Dermis blood vessel endothelial cell (primary cell): ENCODE results near the gene PRSS2. TPM values are rescaled to one million over a fixed set of nuclear protein-coding genes. Genes with fewer than 3 reads are reported as not detected.
A peak's percentile ranks its signal among the peaks of the same experiment; 100 is the strongest.

Experiments
- DNase-seq: peaks from one replicate; pipeline ENCODE4 v3.0.0; 2010
- total RNA-seq: library from RNA; depleted of rRNA; stranded (reverse); fragments of >200 nt; gene quantifications from 2 replicates; pipeline ENCODE4 v1.2.3, GENCODE V29; 2014

Gene PRSS2
- total RNA-seq, 1 donor from 2014 or later = not detected

DNA sequence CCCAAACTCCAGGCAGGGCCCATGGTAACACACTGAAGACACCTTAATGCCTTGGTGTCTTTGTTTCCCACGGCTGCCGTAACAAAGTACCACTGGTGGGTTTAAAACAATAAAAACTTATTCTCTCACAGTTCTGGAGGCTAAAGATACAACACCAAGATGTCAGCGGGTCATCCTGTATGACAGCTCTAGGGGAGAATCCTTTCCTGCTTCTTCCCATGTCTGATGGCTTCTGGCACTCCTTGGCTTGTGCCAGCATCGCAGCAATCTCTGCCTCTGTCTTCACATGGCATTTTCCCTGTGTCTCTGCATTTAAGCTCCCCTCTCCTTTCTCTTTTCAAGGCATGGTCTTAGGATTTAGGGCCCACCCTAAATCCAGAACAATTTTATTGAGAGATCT lies 33.1 kb downstream of the PRSS2 start:
- no peak for DNase-seq

DNA sequence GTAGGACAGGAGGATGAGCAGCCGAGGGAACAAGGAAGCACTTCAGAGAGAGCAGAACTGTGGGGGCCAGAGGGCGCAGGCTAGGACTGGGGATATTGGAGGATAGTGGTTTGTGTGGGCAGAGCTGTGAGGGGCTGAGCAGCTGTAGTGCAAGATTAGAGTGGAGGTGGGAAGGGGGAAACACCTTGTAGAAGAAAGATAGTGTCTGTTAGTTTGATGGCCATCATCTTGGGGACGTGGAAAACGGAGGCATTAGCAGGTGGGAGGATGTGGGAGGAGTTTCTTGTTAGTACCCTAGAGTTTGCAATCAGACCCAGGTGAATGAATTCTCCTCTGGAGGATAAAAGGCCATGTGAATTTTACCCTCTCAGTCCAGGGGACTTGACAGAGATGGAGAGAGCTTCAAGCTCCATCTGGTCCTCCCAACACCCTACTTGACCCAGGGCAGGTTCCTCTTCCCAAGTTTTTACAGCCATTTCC lies 34.0 kb downstream of the PRSS2 start:
- DNase-seq = no peak

DNA sequence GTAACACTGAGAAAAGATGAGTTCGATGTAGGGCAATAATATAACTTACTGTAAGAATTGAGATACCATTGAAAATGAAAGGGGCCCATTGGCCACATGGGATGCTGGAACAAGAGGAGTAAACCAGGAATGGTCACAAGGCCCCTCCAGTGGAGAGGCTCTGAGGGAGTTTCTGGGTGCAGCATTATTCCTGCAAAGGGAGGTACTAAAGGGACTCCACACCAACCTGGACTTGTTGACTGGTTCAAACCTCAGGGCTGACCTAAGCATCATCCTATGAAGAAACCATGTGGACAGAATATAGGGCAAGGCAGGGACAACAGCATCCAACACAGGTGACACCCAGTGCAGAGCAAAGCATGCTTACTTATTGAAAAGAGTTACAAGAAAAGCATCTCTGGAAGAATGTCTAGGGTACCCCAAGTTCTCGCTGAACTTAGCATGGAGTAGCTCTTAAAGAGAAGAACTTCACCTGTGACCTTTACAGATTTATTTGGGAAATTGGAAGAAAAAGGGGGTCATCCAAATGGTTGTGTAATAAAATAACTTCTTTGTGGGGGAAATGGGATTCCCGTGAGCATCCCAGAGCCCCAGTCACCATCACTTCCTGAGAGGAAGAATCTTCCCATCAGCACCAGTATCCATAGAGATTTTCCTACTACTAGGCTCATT lies 34.7 kb downstream of the PRSS2 start:
- DNase-seq = no peak

DNA sequence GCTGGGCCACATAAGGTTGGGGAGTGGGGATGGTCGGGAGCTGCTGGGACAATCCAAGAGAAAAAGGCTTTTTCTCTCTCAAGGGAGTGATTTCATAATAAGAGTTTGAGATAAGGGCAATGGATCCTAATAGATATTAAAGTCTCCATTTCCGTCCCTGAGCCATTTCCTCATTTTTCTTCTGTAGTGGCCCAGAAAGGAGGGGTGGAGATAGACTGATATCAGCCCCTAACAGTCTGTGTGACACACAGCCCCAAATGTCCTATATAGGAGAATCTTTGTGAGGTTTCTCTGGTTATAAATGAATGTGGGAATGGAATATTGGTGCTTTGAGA lies 35.2 kb downstream of the PRSS2 start:
- no peak for DNase-seq

DNA sequence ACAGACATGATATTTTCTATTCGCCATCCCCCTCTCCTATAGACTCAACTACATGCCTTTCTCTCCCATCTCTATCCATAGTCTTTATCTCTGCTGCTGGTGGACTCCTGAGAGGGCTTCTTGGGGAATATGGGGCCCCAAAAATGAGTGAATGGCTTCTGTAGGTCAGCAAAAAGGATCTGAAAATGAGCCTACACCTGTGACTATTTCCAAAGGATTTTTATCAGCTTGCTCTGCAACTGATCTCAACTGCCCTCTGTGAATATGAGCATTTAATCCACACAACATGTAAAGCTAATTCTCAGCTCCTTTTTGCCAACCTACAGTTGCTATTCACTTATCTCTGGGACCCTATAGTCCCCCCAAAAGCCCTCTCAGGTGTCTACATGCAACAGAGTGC lies 36.2 kb downstream of the PRSS2 start:
- DNase-seq = no peak

DNA sequence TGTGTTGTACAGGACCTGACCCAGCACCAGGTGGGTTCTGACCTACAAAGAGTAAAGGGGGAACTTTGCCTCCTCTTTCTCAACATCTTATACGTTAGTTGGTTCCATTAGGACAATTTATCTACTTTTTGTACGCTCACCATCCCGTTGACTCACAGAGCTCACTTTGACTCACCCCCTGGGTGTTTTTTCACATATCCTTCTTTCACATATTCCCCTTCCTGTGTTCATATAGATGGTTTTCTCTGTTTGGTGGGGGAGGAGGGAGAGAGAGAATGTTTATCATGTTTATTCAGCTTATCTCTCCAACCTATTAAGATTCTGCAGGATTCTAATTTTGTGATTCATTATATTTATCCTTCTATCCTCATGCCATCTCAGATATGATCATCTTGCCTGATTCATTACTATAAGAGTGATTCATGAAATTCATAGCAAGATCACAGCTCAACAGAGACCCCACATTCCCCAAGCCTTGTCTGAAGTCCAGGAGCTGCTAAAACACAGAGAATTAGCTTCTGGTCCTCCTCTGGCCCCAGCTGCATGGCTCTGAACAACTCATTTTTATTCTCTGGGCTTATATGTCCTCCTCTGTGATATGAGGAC lies 37.2 kb downstream of the PRSS2 start:
- DNase-seq = peak; percentile 28

DNA sequence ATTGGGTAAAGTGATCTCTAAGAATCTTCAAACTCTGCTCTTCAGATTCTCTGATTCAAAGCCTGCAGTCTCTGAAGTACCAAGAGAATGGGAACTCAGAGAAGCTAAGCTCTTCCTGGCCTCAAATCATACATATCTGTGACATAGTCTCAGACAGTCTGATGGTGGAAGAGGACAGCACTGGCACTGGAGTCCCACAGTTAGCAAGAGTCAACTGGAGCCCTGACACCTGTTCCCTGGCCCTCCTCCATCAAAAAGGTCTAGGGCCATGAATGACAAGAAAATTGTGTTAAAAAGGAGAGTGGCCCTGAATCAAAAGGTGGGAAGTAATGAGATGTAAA lies 37.7 kb downstream of the PRSS2 start:
- DNase-seq = no peak

DNA sequence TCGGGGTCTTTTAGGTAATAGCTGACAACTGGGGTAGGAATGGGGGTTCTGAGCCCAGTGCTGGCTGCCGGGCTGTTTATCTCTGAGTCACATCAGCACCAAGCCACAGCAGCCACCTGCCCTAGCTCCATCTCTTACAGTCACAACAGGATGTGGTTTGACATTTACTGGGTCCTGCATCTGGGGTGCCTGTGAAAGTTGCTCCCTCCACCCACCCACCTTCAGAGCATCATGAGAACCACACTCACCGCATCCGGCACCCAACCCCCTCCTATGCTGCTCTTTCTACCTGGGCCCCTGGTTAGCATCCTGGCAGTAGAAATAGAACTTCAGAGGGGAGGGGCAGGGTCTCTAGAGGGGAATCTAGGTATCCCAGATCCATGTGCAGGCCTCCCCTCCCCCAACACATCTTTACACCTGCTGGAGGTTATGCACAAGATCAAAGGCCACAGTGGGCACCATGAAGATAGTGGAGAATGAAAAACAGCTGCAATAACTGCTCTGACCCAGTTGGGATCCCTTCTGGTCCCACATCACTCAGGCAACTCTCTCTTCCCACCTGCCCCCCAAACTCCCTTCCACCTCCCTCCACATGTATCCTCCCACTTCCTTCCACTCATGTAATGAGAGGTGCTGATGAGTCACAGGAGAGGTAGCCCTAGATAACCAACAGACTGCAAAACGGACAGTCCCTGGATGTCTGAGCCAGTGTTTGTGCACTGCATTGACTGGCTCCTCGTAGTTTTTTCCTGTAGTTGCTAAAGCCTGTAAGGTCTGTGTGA lies 38.2 kb downstream of the PRSS2 start:
- DNase-seq = no peak

DNA sequence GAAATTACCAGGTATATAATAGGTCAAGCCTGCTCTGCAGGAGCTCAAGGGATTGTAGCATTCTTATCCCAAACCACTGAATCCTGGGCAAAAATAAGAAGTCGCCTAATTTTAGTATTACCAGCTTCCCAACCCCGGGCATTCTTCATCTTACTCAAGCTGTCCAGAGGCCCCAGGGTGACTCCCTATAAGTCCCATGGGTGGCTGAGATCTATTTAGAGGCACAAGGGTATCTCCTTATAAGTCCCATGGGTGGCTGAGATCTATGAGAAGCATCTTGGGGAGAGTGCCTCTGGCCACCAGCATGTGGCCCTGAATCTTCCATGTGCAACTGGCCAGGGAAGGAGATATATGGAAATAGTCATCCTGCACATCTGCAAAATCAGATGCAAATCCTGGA lies 38.9 kb downstream of the PRSS2 start:
- no peak for DNase-seq

DNA sequence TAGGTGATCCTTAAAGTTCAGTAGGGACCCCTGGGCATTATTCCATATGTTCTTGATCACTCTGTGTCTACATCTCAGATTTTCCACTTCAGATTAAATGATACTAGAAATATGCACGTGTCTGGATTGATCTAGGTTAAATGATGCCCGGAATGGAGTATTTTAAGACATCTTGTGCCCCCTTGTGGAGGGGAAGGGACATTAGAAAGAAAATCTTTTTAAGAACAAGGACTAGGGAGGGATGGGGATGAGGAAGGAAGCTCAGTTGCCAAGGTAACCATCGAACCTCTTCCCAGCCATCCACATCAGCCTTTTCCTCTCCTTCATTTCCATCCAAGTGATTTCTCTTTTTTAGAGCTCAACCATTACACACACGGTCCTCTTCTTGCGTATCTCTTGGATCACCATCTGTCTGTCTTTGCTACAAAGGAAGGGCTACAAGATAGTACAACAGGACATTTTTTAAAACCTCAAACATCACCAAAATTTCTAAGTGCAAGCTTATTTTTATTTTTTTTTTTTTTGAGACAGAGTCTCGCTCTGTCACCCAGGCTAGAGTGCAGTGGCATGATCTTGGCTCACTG lies 40.5 kb downstream of the PRSS2 start:
- DNase-seq = peak; percentile 72

DNA sequence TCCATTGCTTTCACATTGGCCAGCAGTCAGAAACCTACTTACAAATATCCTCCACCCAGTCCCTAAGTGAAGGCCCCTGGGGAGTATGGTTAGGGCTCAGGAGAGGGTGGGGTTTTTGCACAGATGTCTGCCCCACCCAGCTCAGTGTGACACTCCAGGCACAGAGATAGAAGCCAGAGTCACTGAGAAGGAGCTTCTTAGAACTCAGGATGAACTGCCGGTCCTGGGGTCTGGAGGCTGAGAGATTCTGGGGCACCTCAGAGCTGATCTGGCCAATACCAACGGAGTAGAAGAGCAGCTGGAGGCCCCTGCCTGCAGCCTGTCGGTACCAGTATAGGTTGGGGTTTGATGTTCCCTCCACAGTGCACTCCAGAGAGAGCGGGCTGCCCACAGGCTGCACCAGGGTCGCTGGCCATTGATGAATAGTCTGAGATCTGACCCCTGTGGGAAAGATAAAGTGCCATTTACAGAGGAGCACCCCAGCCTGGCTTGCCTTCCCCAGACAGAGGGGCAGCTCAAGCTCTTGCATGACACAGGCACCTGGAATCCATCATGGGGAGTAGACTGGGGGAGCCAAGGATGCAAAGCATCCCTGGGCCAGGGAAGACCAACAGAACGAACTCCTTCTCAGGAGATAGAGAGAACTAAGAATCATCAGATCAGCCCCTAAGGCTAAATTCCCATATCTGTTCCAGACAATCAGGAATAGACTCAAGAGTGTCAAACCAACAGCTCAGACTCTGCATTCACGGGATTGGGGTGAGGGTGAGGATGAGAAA lies 41.9 kb downstream of the PRSS2 start:
- DNase-seq = no peak

DNA sequence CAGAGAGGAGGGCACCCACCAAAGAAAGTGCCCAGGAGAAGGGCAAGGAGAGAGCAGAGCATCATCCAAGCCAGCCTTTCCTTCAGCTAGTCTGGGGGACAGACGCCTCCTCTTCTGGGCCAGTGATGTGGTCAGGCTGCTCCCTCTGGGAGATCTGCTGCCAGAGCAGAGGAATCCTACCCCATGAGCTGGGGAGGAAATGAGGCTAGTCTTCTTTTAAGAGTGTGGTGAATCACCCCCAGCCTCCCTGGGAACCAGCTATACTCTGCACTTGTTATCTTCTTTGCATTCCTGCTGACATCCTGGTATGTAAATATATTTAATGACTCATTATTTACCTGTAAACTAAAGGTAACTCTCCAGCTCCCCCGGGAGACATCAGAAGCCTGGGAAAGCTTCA lies 42.5 kb downstream of the PRSS2 start:
- no peak for DNase-seq

DNA sequence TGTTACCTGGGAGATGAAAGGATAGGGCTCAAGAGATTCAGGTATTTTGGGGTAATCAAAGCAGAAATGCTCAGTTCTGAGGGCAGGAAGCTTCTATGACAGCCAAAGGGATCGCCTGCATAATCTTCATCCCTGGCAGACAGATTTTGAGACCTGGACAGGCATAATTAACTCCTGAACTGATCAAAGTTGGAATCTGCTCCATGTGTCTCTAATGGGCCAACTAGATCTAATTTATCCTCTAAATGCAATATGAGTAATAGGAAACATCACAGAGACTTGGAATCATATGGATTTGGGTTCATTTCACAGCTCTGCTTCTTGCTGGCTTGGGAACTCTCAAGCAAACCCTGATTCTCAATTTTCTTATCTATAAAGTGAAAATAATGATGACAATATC lies 42.9 kb downstream of the PRSS2 start:
- no peak for DNase-seq

DNA sequence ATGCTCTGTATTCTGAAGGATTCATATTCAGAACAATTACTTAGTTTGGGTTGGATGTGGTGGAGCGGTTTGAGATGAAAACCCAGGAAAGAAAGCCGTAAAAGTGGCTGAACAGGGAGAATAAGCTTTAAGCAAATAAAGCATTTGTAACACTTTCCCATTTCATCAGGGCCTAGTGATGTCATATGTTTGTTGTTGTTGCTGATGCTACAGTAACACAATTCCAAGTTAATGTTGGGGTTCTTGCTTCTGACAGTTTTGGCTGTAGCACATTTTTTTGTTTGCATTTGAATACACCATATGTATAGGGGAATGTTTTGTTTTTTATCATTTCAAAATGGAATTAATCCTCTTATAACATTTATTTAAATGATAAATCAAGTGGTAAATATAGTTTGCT lies 43.7 kb downstream of the PRSS2 start:
- DNase-seq = no peak

DNA sequence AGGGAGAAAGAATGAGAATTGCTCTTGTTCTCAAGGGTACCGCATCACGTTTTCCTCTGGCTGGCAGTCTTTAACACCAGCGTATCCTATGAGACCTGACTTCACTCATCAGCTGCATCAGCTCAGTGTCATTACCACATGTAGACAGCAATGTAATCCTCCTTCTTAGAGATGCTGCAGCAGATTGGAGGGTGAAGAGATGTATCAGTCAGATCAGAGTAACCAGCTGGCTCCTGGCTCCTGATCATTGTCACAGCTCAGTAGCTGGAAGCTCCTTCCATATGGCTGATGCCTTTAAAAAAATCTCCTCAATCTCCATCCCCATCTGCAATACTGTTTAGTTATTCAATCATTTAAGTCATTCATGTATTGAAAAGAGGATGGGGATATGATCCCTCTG lies 44.4 kb downstream of the PRSS2 start:
- no peak for DNase-seq

DNA sequence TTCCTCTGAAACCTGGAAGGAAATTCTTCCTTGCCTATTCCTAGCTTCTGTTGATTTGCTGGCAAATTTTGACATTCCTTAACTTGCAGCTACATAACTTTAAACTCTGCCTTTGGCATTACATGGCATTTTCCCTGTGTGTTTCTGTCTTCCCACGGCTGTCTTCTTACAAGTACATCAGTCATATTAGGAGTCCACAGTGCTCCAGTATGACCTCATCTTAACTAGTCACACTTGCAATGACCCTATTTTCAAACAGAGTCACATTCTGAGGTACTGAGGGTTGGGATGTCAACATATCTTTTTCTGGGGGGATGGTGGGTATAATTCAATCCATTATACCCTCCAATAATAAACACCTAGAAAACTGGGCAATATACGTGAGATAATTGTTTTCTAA lies 46.7 kb downstream of the PRSS2 start:
- no peak for DNase-seq

DNA sequence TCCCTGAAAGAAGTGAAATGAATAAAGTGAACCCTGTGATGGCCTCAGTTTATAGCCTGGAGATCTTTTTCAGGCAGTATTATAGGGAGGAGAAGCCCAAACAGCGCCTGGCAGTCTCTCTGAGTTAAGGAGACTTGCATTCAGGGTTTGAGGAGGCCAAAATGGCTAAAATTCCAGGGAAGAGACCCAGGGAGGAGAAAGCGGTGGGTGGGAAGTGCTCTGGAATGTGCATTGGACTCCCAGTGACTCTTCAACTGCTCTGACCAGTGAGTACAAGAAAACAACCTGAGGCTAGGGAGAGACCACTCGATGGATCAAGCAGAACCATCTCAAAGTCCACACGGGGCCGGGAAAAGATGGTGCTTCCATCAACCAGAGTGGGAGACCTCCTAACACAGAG lies 48.8 kb downstream of the PRSS2 start:
- no peak for DNase-seq

DNA sequence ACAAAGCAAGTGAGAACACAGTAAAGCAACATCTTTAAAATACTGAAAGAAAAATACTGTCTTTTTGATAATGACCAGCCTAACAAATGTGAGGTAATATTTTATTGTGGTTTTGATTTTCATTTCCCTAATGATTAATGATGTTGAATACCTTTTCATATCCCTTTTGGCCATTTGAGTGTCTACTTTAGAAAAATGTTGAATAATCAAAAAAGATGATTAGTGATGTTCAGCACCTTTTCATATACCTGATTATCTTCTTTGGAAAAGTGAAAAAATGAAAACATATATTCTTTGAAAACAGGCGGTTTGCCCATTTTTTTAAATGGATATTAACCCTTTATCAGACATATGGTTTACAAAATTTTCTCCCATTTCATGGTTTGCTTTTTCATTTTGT lies 51.9 kb downstream of the PRSS2 start:
- DNase-seq = no peak

Other genes with a start within 250 kb of the PRSS2 start
- gene PRSS1, start 21.5 kb upstream of the PRSS2 start, total RNA-seq = not detected in 2 replicates
- under 0.01 and 0.09 TPM in 2 replicates for gene EPHB6, start 84.1 kb downstream of the PRSS2 start, total RNA-seq
- not detected in 2 replicates for gene TRPV6, start 114.8 kb downstream of the PRSS2 start, total RNA-seq
- gene TRPV5, start 162.8 kb downstream of the PRSS2 start, total RNA-seq = not detected in 2 replicates
- gene LLCFC1, start 168.5 kb downstream of the PRSS2 start, total RNA-seq = not detected in 2 replicates
- gene KEL, start 191.4 kb downstream of the PRSS2 start, total RNA-seq = not detected in 2 replicates